NB4 (cell line): ENCODE measurements around the gene RAI1.

Source experiments
- MYC ChIP-seq: IDR thresholded peaks from 2 replicates; pipeline ENCODE4 v1.6.1; 2011; ENCODE audit warnings: low read depth, low read length
- TF ChIP-seq, protein P1 (sequence below): IDR thresholded peaks from one replicate; pipeline ENCODE4 v1.5.1; 2012; ENCODE audit warnings: low read depth, low read length
- TF ChIP-seq, protein P2 (sequence below): IDR thresholded peaks from 2 replicates; pipeline ENCODE4 v1.6.1; 2011; ENCODE audit warnings: low read depth, low read length

DNA sequence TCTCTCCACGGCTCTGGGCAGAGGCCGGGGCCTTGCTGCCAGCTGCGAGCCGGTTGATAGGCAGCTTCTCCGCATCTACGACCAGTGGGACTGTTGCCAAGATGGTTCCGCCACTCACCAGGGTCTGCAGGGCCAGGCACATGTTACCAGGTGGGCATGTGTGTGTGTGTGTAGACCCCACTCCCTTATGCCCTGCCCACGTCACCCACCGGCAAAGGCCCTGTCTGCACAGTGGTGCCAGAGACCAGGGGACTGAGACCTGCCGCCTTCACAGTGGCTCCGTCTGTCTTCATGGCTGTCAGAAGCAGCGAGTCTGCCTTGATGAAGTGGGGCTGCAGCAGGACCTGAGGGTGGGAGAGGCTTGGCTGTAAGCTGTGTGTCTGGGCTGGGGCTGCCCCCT is 137.9 kb downstream of the RAI1 start:
- TF ChIP-seq, protein P1, sequence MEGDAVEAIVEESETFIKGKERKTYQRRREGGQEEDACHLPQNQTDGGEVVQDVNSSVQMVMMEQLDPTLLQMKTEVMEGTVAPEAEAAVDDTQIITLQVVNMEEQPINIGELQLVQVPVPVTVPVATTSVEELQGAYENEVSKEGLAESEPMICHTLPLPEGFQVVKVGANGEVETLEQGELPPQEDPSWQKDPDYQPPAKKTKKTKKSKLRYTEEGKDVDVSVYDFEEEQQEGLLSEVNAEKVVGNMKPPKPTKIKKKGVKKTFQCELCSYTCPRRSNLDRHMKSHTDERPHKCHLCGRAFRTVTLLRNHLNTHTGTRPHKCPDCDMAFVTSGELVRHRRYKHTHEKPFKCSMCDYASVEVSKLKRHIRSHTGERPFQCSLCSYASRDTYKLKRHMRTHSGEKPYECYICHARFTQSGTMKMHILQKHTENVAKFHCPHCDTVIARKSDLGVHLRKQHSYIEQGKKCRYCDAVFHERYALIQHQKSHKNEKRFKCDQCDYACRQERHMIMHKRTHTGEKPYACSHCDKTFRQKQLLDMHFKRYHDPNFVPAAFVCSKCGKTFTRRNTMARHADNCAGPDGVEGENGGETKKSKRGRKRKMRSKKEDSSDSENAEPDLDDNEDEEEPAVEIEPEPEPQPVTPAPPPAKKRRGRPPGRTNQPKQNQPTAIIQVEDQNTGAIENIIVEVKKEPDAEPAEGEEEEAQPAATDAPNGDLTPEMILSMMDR, result no peak
- TF ChIP-seq, protein P2, sequence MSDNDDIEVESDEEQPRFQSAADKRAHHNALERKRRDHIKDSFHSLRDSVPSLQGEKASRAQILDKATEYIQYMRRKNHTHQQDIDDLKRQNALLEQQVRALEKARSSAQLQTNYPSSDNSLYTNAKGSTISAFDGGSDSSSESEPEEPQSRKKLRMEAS, result no peak
- no peak for TF ChIP-seq MYC
